Omental fat pad (tissue), 4 donors: ENCODE results near the gene ZNF319. TPM values are rescaled to one million over a fixed set of nuclear protein-coding genes. Genes with fewer than 3 reads are reported as not detected.
A peak's percentile ranks its signal among the peaks of the same experiment; 100 is the strongest.

Experiments used
- ATAC-seq: fragments of 150-250 bp; one replicate; pipeline ENCODE4 v1.9.1; 2016; ENCODE audit warnings: mild to moderate bottlenecking, moderate library complexity; ENCODE audit not compliant: low FRiP score
- DNase-seq: peaks from one replicate; pipeline ENCODE4 v3.0.0-alpha.2; 2019; ENCODE audit warnings: low spot score
- CTCF ChIP-seq, 3 donors: fragments of 450-650 bp; IDR thresholded peaks; one replicate each; pipeline ENCODE4 v1.5.1; 2016 to 2017; ENCODE audit warnings: antibody characterized with exemption in 3 of 3, mild to moderate bottlenecking in 3 of 3, moderate library complexity in 2 of 3
- total RNA-seq, 4 donors: library from RNA; depleted of rRNA; stranded (reverse); fragments of >200 nt; gene quantifications; one replicate each; pipeline ENCODE4 v1.1.0, GENCODE V29; 2016

The ZNF319 gene
- total RNA-seq, 4 donors from 2014 or later, result 3.2 to 9.1 (median 5.6) TPM

GRCh38 chr16:58030136-58030840 lies 29.8 kb upstream of the ZNF319 start:
- TF ChIP-seq CTCF (IDR thresholded peaks at IDR 0.05), result no peak
- no peak for ATAC-seq
- no peak for DNase-seq

DNA sequence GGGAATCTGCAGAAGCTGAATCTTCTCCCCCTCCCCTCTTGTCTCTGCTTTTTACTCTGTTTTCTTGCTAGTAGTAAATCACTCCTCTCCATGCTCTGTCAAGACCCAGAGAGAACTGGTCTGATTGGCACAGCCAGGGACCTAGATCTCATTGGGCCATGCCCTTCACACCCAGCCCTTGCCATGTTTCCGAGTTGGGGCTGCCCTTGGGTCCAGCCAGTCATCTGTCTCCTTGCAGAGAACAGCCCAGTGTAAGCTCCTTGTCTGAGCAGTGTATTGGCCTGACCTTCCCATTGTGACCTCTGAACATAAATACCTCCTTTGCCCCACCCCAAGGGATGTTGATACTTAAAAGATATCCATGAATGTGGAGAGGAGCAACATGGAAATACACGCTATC lies 28.9 kb upstream of the ZNF319 start:
- DNase-seq, result no peak
- no peak for ATAC-seq
- TF ChIP-seq CTCF (IDR thresholded peaks at IDR 0.05), result no peak

GRCh38 chr16:58028541-58029070 lies 28.1 kb upstream of the ZNF319 start:
- DNase-seq (no peak), ATAC-seq (no peak)
- no peak for TF ChIP-seq CTCF (IDR thresholded peaks at IDR 0.05)

DNA sequence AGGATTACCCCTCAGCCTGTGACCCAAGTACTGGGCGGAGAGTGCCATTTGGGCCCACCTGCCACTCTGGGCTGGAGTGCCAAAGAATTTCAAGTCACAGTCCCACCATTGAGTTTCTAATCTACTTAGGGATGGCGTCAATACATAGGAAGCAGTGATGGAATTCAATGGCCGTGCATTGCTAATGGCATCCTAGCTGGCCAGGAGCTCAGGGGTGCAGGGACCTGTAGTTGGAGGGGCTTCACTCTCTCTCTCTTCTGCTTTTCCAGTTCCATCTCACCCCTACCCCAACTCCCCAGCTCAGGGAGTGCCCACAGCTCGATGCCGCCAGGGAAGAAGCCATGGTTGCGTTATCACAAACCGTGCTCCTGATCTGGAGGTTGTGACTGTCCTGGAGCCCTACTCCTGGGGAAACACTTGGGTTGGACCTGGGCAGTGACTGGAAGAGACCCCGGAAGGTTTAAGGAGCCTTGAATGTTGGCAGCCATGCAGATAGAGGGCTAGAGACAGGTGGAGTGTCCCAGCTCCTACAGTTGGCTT lies 27.5 kb upstream of the ZNF319 start:
- ATAC-seq (no peak), DNase-seq (no peak)
- TF ChIP-seq CTCF (IDR thresholded peaks at IDR 0.05), result no peak

GRCh38 chr16:58027161-58027915 lies 26.9 kb upstream of the ZNF319 start:
- peak; percentile 61 for ATAC-seq

DNA sequence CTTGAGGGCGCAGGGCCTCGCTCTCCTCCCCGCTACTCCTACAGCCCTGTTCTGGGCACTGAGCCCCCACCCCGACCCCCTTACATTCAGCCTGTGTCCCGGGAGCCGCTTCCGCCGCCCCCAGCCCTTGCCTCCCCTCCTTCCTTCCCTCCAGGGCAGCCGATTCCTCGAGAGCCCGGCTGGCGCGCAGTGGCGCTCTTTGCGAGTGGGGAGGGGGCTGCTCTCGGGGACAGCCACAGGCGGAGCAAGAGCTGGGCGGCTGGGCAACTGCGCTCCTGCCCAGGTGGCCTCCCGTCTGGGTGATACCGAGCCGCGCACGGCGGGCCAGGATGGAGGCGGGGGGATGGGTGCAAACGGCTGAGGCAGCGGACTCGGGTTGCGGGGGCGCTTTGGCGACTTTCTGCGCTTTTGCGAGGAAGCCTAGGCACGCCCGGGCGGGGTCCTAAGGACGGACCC lies 26.3 kb upstream of the ZNF319 start:
- no peak for TF ChIP-seq CTCF (IDR thresholded peaks at IDR 0.05)
- DNase-seq, result no peak
- ATAC-seq, result no peak

More at GRCh38 chr16:58027161-58027915, 26.9 kb upstream of the ZNF319 start:
- no peak for DNase-seq
- TF ChIP-seq CTCF (IDR thresholded peaks at IDR 0.05), result no peak
